Left ventricle myocardium inferior (tissue), 1 donor: Measurements from ENCODE around the gene CBY1. TPM values are rescaled to one million over a fixed set of nuclear protein-coding genes. Genes with fewer than 3 reads are reported as not detected.

Experiments
- DNase-seq: peaks from one replicate; pipeline ENCODE4 v3.0.0-alpha.2; 2020
- H3K27ac ChIP-seq: fragments of 200-600 bp; replicated peaks from 2 replicates; pipeline ENCODE4 v1.8.0; 2021
- H3K27me3 ChIP-seq: fragments of 200-600 bp; 2 replicates; pipeline ENCODE4 v1.8.0; 2021; ENCODE audit warnings: low read depth
- H3K36me3 ChIP-seq: fragments of 200-600 bp; 2 replicates; pipeline ENCODE4 v1.8.0; 2021
- H3K4me1 ChIP-seq: fragments of 200-600 bp; 2 replicates; pipeline ENCODE4 v1.8.0; 2021
- H3K4me3 ChIP-seq: fragments of 200-600 bp; 2 replicates; pipeline ENCODE4 v1.8.0; 2021; ENCODE audit warnings: mild to moderate bottlenecking, moderate library complexity
- H3K9me3 ChIP-seq: fragments of 200-600 bp; replicated peaks from 2 replicates; pipeline ENCODE4 v1.8.0; 2021
- intact Hi-C: fragments of 100-400 bp; cut with micrococcal nuclease; formaldehyde crosslinking; loops from one replicate; pipeline ENCODE4 v1.11.0; 2022
- total RNA-seq: library from RNA; stranded (reverse); fragmentation: NEBNext Ultra II Directional; extraction: Animal tissue kit (Norgen Biotek cat#: 25700); gene quantifications from one replicate; pipeline ENCODE4 v1.2.1, GENCODE V29; 2021
- TF ChIP-seq, protein P1 (sequence below): fragments of 200-600 bp; IDR thresholded peaks from 2 replicates; pipeline ENCODE4 v1.8.0; 2021; ENCODE audit warnings: antibody characterized with exemption, mild to moderate bottlenecking, borderline replicate concordance
- donor health status: DM: no; HTN: yes; CAD: no; lungs with severe emphysema.

The CBY1 gene
- total RNA-seq, 1 donor from 2014 or later = 44.4 TPM

DNA sequence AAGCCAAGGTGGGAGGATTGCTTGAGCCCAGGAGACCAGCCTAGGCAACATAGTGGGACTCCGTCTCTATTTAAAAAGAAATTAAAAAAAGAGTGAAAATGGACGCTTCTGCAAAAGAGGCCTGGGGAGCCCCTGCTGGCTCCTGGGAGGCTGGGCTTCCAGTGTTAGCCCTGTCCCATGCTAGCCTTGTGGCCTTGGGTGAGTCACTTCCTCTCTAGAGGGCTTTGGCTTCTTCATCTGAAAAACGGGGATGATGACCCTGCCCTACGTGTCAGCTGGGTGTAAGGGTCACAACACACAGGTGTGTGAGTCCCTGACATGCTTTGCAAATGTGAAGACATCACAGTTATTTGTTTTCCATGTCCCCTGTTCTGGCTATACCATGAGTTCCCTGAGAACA lies 33.1 kb upstream of the CBY1 start:
- Histone ChIP-seq H3K27me3 (no peaks in the 10 kb centered on the region), H3K4me1 (no peaks in the 10 kb centered on the region), H3K4me3 (no peak overlapping the region), H3K27ac (no peak overlapping the region), H3K36me3 (no peaks in the 10 kb centered on the region), H3K9me3 (peaks cover 5% of the 10 kb centered on the region)
- no peak for DNase-seq
- intact Hi-C loops = no loop called here
- TF ChIP-seq, protein P1, sequence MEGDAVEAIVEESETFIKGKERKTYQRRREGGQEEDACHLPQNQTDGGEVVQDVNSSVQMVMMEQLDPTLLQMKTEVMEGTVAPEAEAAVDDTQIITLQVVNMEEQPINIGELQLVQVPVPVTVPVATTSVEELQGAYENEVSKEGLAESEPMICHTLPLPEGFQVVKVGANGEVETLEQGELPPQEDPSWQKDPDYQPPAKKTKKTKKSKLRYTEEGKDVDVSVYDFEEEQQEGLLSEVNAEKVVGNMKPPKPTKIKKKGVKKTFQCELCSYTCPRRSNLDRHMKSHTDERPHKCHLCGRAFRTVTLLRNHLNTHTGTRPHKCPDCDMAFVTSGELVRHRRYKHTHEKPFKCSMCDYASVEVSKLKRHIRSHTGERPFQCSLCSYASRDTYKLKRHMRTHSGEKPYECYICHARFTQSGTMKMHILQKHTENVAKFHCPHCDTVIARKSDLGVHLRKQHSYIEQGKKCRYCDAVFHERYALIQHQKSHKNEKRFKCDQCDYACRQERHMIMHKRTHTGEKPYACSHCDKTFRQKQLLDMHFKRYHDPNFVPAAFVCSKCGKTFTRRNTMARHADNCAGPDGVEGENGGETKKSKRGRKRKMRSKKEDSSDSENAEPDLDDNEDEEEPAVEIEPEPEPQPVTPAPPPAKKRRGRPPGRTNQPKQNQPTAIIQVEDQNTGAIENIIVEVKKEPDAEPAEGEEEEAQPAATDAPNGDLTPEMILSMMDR = no peak

DNA sequence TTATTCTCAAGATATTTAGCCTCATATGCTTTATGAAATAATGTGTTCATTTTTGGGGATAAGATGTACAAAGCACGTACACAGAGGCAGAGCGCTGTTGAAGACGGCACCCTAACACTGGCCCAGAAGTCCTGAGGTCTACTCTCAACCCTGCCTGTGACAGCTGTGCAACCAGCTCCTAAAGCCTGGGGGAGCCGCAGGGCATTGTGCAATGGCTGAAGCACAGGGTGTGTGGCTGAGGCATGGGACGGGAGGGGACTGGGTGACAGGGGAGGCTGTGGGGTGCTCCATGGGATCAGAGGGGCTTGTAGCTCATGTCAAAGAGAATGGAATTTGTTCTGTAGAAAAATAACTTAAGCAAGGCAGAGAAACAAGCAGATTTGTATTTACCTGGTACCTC lies 28.0 kb upstream of the CBY1 start:
- no peak overlapping the region for H3K27ac ChIP-seq
- H3K4me3 ChIP-seq = no peak overlapping the region
- TF ChIP-seq, protein P1 = no peak
- no peaks in the 10 kb centered on the region for H3K9me3 ChIP-seq
- intact Hi-C loops = no loop called here
- no peaks in the 10 kb centered on the region for H3K36me3 ChIP-seq
- H3K4me1 ChIP-seq = no peaks in the 10 kb centered on the region
- no peak for DNase-seq
- no peaks in the 10 kb centered on the region for H3K27me3 ChIP-seq

DNA sequence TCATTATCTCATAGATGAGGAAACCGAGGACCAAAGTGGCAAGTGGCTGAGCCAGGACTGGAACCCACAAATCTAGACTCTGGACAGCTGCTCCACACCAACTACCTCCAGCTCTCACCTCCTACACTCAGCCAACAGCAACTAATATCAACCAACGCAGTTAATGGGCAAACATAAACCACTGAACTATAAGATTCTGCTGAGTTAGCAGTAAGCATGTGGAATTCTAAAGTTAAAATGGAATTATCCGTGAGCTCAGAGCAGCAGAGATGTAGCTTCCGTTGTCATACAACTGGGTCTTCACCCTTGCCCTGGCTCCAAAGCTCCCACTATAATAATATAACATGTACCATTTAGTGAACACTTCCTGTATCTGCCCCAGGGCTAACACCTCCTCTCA lies 27.3 kb upstream of the CBY1 start:
- intact Hi-C loops = no loop called here
- H3K27me3 ChIP-seq = no peaks in the 10 kb centered on the region
- DNase-seq = no peak
- no peaks in the 10 kb centered on the region for H3K4me1 ChIP-seq
- H3K9me3 ChIP-seq = no peaks in the 10 kb centered on the region
- H3K4me3 ChIP-seq = no peak overlapping the region
- TF ChIP-seq, protein P1 = no peak
- H3K36me3 ChIP-seq = no peaks in the 10 kb centered on the region
- H3K27ac ChIP-seq = no peak overlapping the region

DNA sequence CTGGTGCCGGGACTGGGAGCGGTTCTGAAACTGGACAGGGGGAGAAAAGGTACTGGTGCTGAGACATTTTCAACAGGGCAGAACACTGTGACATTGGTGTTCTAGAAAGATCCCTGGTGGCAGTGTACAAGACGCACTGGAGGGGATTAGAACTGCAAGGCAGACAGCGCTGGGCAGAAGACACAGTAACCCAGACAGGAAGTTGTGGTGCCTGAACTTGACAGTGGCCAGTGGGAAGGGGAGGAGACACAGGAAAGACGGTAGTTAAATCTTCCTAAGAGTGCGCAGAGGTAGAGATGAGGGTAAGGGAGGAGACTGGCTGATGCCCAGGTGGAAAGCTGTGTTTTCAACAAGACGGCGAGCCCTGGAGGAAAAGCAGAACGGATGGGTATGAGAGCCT lies 24.7 kb upstream of the CBY1 start:
- intact Hi-C loops = no loop called here
- no peaks in the 10 kb centered on the region for H3K36me3 ChIP-seq
- TF ChIP-seq, protein P1 = no peak

DNA sequence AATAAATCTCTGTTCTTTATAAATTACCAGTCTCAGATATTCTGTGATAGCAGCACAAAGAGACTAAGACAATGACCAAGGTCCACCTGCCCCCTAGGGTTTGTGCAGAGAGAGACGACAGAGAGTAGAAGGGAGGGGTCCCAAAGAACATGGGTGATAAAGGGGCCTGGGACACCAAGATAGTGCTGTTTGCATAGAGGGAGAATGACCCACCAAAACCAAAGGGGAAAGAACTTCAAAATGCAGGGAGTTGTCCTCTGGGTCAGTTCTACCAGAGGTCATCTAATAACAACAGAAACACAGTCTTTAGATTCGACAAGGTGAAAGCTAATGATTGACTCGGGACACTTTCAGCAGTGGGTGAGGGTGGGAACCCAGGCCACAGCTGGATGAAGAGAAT lies 23.9 kb upstream of the CBY1 start:
- no peaks in the 10 kb centered on the region for H3K27me3 ChIP-seq
- intact Hi-C loops = no loop called here
- no peaks in the 10 kb centered on the region for H3K4me1 ChIP-seq
- H3K36me3 ChIP-seq = no peaks in the 10 kb centered on the region
- no peak for DNase-seq
- H3K9me3 ChIP-seq = no peaks in the 10 kb centered on the region
- H3K4me3 ChIP-seq = no peak overlapping the region
- TF ChIP-seq, protein P1 = no peak
- H3K27ac ChIP-seq = no peak overlapping the region

More for the DNA sequence above, 24.7 kb upstream of the CBY1 start:
- DNase-seq = no peak
- no peaks in the 10 kb centered on the region for H3K27me3 ChIP-seq
- no peak overlapping the region for H3K4me3 ChIP-seq
- no peaks in the 10 kb centered on the region for H3K9me3 ChIP-seq
- no peaks in the 10 kb centered on the region for H3K4me1 ChIP-seq
- H3K27ac ChIP-seq = no peak overlapping the region

DNA sequence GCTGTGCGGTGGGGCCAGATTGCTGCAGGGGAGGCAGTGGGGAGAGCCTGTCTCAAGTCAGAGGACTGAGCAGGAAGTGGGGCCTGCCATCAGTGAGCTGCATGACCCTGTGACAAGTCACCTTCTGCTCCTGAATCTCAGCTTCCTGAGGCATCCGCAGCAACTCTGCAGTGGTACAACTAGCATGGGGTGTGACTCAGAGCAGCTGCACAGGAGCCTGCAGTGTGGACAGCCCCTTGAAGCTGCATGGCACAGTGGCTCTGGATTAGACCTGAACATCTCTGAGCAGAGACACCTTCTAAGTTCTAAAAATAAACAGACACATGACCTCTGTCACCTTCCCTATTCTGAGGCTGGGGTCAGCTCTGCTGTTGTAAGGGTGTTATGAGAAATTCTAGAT lies 18.2 kb upstream of the CBY1 start:
- H3K27me3 ChIP-seq = no peaks in the 10 kb centered on the region
- H3K4me1 ChIP-seq = no peaks in the 10 kb centered on the region
- intact Hi-C loops = no loop called here
- no peak overlapping the region for H3K4me3 ChIP-seq
- DNase-seq = no peak
- TF ChIP-seq, protein P1 = no peak
- H3K27ac ChIP-seq = no peak overlapping the region
- H3K36me3 ChIP-seq = no peaks in the 10 kb centered on the region
- H3K9me3 ChIP-seq = no peaks in the 10 kb centered on the region
